Activated CD8-positive, alpha-beta memory T cell treated with anti-CD3 and anti-CD28 coated beads for 4 hours (primary cell): Measurements from ENCODE around the gene HARS2.
A peak's percentile ranks its signal among the peaks of the same experiment; 100 is the strongest.
"Not testable (repeated sequence)": the region's sequence is repeated elsewhere in the genome, so short reads cannot be mapped to it uniquely, and the experiment has no call there.

Experiments used
- DNase-seq, 2 donors: peaks; one replicate each; pipeline ENCODE4 v3.0.0-alpha.2; 2020; ENCODE audit warnings: low read depth in 2 of 2

HARS2 gene

GRCh38 chr5:140700177-140701144 lies 9.2 kb downstream of the HARS2 start, which contains the start of gene ZMAT2:
ZMAT2 (plus strand) TSS chr5:140700447; CDS start chr5:140700461, 14 bp downstream.
- peak; percentile 85 to 91 for DNase-seq

GRCh38 chr5:140707812-140708211 lies 16.6 kb downstream of the HARS2 start:
- no peak for DNase-seq

- not testable (repeated sequence) for DNase-seq
These were observed 17.5 kb downstream of the HARS2 start for GRCh38 chr5:140708787-140709186.

- DNase-seq = peak; percentile 83 to 87
These were observed 19.8 kb downstream of the HARS2 start for GRCh38 chr5:140710899-140711552.

GRCh38 chr5:140711794-140712193 lies 20.5 kb downstream of the HARS2 start:
- DNase-seq = no peak

- no peak for DNase-seq
These were observed 22.4 kb downstream of the HARS2 start for GRCh38 chr5:140713562-140714094.

- not testable (repeated sequence) for DNase-seq
These were observed 25.0 kb downstream of the HARS2 start for GRCh38 chr5:140716238-140716637.

- DNase-seq = no peak
These were observed 27.0 kb downstream of the HARS2 start for GRCh38 chr5:140718266-140718592.

GRCh38 chr5:140720738-140721137 lies 29.5 kb downstream of the HARS2 start:
- DNase-seq = not testable (repeated sequence)

GRCh38 chr5:140721395-140721794 lies 30.1 kb downstream of the HARS2 start:
- DNase-seq = not testable (repeated sequence)

GRCh38 chr5:140725799-140726471 lies 34.7 kb downstream of the HARS2 start:
- peak; percentile 31 to 43 for DNase-seq

- DNase-seq = no peak
These were observed 41.8 kb downstream of the HARS2 start for GRCh38 chr5:140733098-140733497.

- DNase-seq = no peak
These were observed 43.1 kb downstream of the HARS2 start for GRCh38 chr5:140734354-140734753.

- no peak for DNase-seq
These were observed 46.2 kb downstream of the HARS2 start for GRCh38 chr5:140737486-140737885.

- no peak for DNase-seq
These were observed 50.7 kb downstream of the HARS2 start for GRCh38 chr5:140741967-140742366.
